Stimulated activated CD8-positive, alpha-beta memory T cell treated with anti-CD3 and anti-CD28 coated beads, Interleukin-4, amount 100 ng/mL, for 48 hours (primary cell): ENCODE results near the gene RGL1.

Experiments used
- DNase-seq: peaks from one replicate; pipeline ENCODE4 v3.0.0-alpha.2; 2020

RGL1 gene

DNA sequence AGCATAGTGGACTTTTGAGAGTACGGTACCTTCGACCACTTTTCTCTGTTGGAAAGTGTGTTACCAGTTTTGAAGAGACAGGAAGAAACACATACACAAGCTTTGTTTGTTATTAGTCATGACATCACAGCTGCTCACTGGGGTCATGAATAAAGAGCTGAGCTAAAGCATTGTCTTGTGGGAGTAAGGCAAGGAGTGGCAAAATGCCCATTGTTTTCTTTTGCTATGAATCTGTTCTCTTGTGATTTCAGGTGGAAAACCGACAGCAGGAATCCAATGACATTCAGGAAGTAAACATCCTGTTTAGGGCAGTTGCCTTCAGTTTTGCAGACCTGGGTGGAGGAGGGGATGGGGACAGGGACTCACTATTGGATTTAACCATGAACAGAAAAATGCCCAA is 66.2 kb downstream of the RGL1 start:
- no peak for DNase-seq

DNA sequence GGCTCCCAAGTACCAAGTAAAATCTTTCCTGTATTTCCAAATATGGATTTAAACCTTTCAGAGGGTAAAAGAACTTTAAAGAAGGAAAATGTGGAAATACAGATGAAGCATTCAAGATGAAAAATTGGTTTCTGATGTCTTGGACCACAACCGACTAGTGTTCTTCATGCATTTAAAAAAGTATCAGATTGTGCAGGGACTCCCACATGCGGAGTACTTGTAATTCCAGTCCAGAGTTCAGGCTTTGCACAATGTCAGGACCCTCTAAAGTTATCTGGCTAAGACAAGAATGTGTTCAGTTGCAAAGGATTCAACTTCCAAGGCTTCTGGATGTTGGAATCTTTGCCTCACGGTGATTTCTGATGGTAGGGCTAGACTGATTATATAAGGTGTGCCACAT is 66.7 kb downstream of the RGL1 start:
- DNase-seq, result no peak

DNA sequence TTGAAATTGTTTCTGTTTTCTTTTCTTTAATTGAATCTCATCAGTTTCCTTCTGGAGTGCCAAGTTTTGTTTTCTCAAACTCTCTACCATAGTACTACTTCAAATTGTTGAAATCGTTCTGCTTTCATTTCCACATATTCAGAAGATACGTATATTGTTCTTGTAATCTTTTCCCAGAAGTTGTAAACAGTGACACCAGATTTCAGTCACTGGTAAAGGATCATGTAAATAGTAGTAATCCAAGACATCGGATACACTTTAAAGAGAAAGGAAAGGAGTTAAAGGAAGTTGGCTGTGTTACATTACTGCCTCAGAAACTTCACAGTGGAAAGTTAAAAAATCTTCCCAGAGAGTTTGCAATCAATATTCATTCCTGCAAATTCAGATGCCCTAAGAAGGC is 67.5 kb downstream of the RGL1 start:
- no peak for DNase-seq

DNA sequence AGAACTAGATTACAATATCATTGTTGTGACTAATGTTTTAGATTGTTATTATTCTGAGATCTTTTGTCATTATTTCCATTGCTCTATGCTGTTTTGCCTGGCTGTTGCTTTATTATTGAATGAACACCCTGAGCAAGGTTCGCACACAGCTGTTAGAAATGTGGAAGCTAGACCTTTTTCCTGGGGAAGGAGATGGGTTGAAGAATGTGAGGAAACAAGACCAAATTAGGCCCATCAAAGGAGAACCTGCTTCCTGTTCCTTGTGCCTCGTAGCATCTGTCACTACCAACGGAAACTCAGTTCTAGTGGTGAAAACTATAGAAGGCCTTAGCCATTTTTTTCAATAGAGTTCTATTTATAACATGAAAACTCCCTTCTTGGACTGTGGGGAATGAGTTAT is 68.7 kb downstream of the RGL1 start:
- DNase-seq, result no peak

DNA sequence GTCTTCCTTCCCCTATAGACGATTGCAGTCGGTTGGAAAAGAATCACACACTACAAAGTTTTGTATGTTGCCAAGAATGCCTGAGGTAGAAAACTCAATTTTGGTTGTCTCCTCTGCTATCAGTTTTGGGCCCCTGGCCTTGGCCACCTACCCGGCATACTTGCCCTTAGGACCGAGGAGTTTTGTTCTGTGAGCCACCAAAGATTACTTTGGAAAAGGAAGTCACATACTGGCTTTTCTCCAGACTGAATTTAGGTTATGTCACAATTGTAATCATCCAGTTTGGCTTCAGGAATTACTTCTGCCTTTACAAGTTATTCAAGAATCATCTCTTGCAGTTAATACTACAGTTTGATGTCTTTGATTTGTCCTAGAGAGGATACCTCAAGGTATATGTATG is 71.4 kb downstream of the RGL1 start:
- no peak for DNase-seq

DNA sequence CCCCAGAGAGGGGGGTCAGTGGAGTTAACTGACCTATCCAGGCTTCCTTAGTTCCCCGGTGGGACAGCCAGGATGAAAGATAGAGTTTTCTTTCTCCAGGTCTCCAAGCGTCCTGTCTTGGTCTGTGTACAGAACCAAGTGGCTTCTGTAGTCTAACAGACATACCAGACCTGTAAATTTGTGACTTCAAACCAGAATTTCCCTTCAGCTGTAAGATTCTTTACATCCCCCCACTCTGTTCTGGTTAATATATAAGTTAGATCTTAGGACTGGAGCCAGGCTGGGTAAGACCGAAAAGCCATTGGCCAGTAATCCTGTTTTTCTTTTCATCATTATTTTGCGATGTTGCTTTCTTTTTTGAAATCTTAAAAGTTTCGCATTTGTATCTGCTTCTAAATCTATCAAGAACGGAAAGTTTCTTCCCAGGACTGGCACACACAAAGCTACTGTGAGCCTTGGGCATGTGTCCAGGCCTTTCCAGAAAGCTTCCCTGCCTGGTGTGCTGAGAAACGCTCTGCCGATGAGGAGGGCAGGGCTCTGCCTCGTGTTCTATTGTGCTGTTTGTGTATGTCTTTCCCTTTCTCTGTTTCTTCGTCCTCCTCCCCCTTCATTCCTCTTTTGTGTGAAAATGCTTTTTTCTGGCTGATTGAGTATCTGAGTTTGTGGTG is 72.3 kb downstream of the RGL1 start:
- DNase-seq, result no peak

DNA sequence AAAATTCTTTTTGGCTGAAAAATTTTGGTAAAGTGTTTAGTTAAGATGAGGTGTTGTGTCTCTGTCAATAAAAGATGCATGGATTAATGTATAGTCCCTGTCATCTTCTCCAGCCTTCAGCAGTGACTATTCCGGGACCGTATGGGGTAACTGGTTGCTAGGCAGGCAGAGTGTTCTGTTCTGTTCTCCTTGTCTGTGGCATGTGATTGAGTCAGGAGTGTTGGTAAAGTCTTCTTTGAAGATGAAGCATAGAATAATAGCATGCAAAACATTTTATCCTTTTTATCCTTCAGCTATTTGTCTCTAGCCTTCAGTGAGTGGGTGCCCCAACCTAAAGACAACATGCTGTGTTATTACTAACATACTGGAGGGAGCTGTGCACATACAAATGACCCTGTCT is 74.6 kb downstream of the RGL1 start:
- DNase-seq, result no peak

GRCh38 chr1:183879966-183880365 is 75.0 kb downstream of the RGL1 start:
- no peak for DNase-seq

- DNase-seq, result no peak
Measured at GRCh38 chr1:183880531-183881243, 75.8 kb downstream of the RGL1 start.

DNA sequence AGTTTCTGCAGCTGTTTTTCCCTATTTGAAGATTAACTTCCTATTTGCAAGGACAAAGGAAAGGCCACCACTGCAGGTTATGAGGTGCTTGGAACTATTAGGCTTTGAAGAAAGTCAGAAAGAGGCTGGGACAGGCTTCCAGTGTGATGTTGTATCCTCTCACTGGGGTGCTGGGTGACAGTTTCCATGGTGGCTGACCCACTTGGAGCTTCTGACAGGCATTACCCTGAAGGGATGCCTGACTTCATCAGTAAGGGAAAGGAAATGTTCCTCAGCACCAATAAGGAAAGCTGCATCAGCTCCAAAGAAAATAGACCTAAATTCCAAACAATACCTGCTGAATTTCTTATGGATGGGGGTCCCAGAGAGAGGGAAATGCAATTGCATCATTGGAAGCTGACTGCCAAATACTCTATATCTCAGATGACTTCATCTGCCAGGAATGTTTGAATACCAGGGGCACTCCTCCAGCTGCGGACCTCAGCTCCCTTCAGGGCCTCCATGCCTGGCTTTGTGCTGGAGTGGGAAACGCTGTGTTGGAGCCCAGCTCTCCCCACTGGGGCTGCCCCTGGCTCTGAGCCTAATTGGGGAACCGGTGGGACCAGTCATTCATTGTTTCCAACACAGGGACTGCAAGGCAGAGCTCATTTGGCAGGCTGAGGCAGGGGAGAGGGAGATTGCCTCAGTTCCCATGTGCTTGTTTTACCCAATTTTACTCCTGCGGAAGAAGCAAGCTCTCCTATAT is 76.6 kb downstream of the RGL1 start:
- DNase-seq, result no peak

GRCh38 chr1:183882335-183883167 is 77.6 kb downstream of the RGL1 start:
- DNase-seq, result no peak

- no peak for DNase-seq
Measured at GRCh38 chr1:183883623-183884022, 78.7 kb downstream of the RGL1 start.

- no peak for DNase-seq
Measured at GRCh38 chr1:183884526-183884925, 79.6 kb downstream of the RGL1 start.

GRCh38 chr1:183885142-183885735 is 80.3 kb downstream of the RGL1 start:
- DNase-seq, result no peak

GRCh38 chr1:183886083-183886828 is 81.3 kb downstream of the RGL1 start:
- no peak for DNase-seq

- no peak for DNase-seq
Measured at GRCh38 chr1:183886853-183887252, 81.9 kb downstream of the RGL1 start.

DNA sequence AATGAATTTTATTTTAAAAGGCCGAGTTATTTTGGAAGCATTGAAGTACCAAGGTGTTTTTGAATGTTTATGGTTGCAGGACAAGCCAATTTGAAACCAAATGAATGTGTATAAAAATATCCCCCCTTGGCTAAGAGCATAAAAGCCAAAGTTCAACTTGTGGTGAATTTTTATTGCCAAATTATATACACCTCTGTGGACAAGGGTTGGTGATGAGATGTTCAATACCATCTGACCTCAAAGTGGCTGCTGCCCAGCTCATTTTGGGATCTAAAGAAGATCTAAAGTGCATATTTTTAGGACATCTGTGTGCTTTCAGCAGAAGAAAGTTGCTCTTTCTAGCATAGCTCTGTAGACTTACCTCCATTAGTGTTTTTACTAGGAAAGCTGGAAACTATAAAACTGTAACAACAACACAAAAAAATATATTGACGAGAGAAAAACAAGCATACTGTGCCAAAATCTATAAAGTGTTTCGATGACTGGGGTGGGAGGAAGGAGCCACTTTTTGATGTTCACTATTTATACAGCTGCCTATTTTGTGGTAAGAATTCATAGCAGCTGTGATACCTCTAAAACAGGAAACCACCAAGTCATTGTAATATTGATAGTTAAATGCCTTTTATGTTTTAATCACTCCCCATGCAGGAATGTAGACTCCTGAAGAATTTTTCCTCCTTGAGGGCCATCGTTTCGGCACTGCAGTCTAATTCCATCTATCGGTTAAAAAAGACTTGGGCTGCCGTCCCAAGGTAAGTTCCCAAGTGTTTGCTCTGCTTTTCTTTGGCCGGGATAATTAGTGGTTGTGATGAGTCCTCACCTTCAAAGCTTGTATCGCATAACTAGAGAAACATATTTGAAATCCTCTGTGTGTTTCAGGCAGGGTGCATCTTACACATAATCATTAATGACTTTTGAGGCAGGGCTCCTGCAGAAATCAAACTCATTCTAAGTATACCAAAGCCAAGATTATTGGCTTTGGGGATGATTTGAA is 83.2 kb downstream of the RGL1 start:
- DNase-seq, result no peak

- DNase-seq, result no peak
Measured at GRCh38 chr1:183889095-183889494, 84.2 kb downstream of the RGL1 start.

- no peak for DNase-seq
Measured at GRCh38 chr1:183891158-183891856, 86.4 kb downstream of the RGL1 start.

GRCh38 chr1:183892351-183892793 is 87.5 kb downstream of the RGL1 start:
- DNase-seq, result no peak
